HG02884 (cell line): Measurements from ENCODE around the gene RPP21.

Source experiments
- ATAC-seq: cut with Tn5 transposase; IDR thresholded peaks from one replicate; pipeline ENCODE4 v1.9.1; 2021; ENCODE audit warnings: mild to moderate bottlenecking, moderate library complexity; ENCODE audit not compliant: unreplicated experiment

The RPP21 gene

DNA sequence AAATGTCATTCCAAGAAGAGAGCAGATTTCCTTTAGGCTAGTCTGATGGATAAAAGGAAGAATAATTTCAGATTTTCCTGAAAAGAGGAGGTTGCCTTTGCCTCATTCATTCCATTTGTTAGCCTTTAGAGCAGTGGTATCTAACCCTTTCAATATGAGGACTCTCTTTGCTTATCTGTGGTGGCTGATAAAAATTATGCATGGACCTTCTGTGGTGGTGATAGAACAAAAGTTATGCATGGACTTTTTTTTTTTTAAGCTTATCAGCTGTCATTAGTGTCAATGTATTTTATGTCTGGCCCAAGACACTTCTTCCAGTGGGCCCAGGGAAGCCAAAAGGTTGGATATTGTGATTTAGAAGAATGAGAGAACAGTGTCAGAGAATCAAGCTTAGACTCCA, 16.6 kb upstream of the RPP21 start:
- no peak for ATAC-seq

DNA sequence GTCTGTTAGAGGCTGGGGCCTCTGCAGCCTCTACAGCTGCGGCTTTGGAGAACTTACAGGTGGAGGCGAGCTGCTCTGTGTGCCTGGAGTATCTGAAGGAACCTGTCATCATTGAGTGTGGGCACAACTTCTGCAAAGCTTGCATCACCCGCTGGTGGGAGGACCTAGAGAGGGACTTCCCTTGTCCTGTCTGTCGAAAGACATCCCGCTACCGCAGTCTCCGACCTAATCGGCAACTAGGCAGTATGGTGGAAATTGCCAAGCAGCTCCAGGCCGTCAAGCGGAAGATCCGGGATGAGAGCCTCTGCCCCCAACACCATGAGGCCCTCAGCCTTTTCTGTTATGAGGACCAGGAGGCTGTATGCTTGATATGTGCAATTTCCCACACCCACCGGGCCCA, 15.6 kb upstream of the RPP21 start:
- ATAC-seq = no peak

DNA sequence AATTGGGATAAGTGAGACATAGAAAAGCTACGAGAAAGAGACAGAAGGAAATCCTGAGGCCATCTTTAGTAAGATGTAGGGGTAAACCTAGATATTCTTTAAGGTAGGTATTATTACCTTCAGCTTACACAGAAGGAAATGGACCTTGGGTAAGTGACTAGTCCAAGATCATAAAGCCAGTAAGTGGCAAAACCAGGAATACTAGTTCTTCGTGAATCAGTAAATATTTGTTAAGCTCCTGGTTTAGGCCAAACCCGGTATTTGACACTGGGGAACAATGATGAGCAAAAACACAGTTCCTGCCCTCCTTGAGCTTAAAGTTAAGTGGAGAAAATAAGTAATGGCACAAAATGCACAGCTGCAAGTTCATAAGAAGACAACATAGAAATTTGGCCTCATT, 13.0 kb upstream of the RPP21 start:
- ATAC-seq = no peak

DNA sequence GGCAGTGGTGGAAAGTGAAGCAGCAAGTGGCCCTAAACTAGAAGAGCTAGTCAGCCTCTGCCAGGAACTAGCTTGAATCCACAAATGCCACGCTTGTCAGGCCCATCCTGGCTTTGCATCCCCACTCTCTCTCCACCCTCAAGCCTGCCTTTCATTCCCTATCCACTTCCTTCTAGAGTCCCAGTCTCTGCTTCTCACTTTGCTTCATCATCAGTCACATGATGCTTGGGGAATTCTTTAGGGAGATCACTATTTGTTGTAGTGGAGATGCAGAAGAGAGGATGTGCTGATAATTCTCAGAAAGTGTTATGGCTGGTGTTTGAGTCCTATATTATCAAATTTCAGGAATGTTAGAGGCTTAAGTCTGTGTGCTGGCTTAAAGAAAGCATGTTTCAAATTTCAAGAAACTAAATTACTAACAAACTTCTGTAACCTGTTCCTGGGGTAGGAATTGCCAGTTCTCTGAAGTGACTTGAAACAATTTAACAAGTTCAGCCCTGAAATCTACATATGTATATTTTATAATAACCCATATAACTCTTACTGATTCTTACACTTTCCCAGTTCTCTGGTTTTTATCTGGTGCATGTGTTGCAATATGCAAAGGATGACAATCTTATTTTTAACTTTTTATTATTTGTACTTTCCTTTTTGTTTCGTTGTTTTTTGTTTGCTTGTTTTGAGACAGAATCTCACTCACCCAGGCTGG, 10.7 kb upstream of the RPP21 start:
- ATAC-seq = no peak

DNA sequence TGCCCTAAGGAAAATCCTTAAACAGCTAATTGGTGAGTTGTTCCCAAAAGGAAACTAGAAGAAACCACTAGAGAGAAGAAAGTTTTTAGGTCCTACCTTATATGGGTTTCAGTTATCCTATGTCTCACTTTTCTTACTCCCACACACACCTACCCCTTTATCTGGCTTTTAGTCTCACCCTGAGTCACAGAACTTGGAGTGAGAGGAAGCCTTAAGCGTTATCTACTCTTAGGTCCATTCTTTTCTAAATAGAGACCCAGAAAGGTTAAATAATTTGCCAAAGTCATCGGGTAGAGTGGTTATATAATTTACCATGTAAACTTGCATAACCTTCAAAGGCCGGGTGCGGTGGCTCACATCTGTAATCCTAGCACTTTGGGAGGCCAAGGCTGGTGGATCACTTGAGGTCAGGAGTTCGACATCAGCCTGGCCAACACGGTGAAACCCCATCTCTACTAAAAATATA, 4.3 kb upstream of the RPP21 start:
- ATAC-seq = no peak

DNA sequence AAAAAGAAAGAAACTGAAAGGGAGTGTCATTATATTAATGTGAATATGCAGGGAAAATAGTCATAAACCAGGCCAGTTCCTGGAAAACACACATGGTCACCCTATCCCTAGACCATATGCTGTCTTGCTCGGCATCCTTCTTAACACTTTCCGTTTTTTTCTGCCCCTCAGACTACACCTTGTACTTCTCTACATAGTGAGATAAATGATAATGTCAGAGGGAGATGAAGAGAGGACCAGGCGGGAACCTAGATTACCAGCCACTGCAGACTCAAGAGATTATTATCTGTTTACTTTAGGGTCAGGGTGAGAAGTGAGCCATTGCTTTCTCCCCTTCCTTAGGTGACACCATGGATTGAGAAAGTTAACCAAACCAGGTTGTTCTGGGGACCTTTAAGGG, 3.7 kb upstream of the RPP21 start:
- no peak for ATAC-seq

DNA sequence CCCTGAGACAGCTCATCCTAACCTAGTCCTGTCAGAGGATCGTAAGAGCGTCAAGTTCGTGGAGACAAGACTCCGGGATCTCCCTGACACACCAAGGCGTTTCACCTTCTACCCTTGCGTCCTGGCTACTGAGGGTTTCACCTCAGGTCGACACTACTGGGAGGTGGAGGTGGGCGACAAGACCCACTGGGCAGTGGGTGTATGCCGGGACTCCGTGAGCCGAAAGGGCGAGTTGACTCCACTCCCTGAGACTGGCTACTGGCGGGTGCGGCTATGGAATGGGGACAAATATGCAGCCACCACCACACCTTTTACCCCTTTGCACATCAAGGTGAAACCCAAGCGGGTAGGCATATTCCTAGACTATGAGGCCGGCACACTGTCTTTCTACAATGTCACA, 3.2 kb upstream of the RPP21 start:
- no peak for ATAC-seq

DNA sequence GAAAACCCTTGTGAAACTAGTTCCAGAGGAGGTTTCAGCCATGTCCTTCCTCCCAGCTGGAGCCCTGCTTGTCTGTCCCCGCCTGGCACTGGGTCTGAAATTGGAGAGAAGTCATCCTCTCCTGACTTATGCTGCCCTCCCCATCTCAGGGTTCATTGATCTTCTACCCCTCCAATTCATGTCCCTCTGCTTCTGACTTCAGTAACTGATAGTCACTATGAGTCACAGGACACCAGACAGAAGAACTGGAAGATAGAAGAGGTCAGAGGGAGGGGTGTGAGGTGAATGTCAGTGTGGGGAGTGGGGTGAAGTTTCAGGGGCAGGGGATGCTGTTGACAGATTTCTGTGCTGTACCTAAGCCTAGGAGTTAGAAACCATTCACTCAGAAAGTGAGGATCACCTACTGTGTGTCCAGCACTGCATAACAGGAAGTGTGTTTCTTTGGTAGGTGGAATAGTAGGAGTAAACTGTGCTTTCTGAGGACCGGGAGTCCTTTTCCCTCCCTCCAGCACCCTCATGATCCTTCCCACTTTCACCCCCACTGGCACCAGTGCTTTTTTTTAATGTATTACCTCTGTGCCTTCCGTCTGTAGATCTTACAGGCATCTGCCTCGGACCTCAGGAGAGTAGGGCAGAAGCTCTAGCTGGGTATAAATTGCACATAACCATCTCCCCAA, 627 bp upstream of the RPP21 start:
- no peak for ATAC-seq

DNA sequence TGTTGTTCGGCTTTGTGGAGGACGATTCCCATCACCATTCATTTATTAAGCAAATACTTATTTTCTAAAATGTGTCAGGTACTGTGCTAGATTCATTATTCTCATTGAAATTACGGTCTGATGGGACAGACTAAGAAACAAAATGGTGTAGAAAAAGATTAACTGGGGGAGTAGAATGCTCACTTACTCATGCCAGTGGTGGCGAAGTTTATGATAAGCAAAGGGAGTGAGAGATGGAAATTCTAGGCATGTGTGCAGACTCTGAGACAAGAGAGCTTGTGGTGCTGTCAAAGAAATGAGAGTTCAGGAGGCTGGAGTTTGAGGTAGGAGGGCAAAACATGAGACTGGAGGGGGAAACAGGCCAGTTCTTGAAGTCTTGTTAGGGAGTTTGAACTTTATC, 896 bp downstream of the RPP21 start:
- ATAC-seq = no peak

DNA sequence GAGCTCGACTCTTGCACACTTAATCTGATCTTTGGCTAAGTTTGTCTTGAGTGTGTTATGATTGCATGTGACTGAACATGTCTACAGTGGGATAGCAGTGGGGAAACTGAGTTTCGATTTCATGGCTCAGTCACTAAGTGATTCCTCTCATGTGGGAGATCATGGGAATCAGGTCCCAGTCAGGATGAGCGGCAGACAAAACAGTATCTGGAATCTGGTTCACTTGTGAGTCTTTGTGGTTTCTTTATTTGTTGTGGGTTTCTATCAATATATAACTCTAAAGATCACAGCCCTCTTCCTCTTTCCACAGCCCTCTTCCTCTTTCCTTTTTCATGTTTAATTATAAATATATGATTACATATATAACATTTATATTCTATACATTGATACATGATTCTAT, 4.0 kb downstream of the RPP21 start:
- no peak for ATAC-seq

DNA sequence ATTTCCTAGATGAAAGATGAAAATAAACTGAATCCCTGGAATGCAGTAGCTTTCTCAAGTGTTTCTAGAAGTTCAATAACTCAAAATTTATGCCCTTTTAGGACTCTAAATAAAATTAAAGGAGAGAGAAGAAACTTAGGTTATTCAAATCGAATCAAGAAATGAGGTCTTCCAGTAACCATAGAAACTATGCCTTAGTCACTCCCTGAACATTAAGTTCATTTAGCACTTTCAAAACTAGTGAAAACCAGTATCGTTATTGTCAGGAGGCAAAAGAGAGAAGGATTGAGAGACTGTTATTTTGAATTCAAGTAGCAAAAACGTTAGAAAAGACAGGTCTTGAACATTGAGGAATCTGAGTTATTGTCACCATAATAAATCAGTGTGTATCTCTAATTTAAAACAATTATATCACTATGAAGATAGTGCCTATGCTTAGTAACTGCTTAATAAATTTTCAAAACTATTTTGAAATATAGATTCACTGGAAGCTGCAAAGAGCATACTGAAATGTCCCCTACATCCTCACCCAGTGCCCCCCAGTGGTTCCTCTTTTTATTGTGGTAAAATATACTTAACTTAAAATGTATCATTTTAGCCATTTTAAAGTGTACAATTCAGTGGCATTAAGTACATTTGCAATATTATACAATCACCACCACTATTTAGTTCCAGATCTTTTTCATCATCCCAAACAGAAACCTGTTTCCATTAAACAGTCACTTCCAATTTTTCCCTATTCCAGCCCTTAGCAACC, 4.6 kb downstream of the RPP21 start:
- ATAC-seq = no peak

DNA sequence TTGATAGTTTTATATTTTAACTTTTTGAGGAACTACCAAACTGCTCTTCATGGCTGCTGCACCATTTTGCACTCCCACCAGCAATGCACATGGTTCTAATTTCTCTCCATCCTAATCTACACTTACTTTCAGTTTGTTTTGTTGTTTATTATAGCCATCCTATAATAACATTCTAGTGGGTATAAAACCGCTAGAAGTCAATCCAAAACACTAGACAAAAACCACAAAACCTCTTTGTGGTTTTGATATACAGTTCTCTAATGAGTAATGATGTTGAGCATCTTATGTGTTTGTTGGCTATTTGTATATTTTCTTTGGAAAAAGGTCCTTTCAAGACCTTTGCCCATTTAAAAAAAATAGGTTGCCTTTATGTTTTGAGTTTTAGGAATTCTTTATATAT, 5.6 kb downstream of the RPP21 start:
- ATAC-seq = no peak

DNA sequence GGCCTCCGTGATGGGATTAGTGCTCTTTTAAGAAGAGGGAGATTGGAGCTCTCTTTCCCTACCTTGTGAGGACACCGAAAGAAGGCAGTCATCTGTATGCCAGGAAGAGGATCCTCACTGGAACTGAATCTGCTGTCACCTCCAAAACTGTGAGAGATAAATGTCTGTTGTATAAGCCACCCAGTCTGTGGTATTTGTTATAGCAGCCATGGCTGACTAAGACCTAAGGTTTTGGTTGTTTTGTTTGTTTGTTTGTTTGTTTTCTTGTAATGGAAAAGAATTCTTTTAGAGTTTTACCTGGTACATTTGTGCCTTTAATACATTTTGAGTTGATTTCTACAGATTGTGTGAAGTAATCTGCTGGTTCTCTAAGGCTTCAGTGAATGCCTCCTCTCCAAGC, 7.6 kb downstream of the RPP21 start:
- no peak for ATAC-seq

DNA sequence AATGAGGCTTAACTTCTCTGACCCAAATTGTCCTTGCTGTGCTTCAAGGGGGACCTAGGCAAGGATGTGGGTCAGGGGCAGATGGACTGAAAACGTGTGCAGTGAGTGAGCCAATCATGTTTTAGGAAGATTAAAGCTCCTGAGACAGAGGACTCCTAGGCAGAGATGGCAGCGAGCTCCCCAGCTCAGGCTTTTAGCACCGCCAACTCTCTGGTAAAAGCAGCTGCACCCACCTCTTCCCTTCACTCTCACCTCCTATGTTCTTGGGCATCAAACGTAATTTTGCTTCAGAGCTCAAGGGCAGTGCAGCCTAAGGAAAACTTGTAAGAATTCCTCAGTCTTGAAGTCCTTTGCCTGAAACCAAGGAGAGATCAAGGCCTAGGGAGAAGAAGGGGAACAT, 10.3 kb downstream of the RPP21 start:
- no peak for ATAC-seq

DNA sequence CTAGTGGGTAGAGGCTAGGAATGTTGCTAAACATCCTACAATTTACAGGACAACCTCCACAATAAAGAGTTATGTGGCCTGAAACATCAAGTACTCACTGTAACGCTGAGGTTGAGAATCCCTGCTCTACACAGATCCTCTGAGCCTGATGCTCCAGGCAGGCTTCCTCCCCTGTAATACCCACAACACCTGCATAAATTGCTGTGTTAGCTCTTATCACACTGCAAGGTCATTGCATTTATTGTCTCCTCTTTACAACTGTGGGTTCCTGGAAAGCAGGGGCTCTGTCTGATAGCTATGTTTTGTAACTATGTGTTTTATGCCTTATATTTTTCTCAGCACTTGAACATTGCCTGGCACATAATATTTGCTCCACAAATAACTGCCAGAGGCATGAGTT, 11.6 kb downstream of the RPP21 start:
- no peak for ATAC-seq

DNA sequence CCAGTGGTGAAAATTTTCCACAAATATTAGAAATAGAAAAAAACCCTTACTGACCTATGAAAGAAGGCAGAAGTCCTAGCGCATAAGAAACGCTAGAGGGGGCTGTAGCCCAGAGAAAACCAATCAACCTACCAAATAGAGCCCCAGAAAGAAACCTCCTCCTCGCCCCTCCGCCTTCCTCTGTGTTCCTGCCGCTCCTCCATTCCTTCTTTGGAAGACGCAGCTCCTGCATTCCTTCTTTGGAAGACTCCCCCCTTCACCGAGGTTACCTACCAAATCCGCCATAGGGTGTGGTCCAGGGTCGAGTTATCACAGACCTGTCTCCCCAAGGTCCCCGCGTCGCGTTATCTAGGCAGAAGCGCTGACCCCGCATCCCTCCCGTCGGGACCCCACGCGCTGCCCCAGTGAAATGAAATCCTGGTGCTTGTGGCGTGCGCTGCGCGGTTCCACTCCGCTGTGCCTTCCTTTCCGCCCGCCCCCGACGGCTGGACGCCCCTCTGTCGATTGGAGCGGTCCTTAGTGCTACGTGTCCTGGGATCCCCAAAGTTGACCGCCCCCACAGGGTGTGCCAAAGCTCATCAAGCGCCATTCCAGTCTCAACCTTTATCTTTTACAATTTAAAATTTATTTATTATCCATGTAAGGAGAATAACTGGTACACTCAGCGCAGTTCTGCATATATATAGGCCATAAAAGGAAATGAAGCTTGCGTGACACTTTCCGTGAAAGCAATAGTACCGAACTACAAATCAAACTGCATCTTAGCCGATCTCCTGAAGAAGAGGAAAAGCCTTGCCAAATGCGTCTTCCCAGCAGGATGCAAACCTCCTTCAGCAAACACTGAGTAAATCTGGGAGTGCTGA, 13.0 kb downstream of the RPP21 start:
- no peak for ATAC-seq

DNA sequence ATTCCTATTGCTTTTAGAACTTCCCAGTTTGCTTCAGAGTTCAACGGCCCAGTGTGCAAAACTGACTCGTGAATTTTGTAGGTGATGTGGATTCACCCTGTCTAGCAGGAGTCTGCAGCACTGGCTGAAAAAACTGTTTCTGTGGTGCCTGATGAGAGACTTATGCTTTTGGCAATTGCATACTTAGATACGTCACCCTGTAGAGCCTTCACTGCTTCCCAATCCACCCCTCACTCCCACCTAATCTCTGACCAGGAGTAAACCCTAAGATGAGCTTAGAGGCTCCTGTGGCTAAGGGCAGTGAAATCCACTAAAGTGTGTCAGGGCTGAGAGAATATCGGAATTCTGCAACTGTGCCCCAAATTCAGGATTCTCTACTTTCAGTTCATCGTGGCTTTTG, 14.3 kb downstream of the RPP21 start:
- no peak for ATAC-seq

DNA sequence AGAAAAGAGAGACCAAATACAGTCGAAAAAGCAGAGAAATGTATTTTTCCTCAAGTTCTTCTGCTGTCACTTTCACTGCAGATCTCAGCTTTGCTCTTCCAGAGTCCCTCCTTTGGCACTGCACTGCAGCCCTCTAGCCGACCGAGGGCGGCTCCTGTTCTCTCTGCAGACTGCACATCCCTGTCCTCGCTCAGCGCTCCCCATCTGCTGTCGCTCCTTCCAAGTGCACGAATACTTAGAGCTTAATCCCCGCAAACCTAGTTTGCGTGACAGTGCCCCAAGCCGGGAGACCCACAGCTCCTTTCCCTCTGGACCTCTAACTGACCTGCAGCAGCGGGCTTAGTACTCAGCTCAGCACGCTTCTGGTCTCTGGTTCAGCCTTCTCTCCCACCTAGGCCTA, 15.2 kb downstream of the RPP21 start:
- ATAC-seq = no peak

DNA sequence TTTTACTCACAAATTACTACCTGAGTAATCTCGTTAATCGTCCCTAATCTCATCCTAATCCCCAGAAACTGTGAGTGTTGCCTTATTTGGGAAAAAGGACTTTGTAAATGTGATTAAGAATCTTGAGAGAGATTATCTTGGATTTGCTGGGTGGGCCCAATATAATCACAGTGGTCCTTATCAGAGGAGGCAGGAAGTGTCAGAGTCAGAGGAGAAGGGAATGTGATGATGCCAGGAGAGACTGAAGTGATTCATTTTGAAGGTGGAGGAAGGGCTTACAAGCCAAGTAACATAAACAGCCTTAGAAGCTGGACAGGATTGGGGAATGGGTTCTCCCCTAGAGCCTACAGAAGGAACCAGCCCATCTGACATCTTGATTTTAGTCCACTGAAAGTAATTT, 16.7 kb downstream of the RPP21 start:
- ATAC-seq = no peak

DNA sequence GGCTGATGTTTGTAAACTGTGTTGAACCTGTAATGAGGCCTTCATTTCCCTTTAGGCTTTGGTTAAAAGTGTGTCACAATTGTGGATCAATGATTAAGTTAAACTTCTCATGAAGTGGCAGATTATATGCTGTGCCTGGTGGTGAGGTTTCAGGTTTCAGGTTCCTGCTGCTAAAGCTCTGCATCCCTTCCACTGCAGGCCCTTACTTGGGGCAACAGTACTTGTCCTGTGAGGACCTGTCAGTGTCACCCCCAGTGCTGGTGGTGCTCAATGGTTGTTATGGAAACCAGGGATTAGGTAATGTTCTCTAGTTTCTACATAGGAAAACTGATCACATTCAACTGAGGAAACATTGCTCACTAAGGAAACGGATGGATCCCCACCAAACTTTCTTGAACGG, 18.5 kb downstream of the RPP21 start:
- ATAC-seq = no peak

DNA sequence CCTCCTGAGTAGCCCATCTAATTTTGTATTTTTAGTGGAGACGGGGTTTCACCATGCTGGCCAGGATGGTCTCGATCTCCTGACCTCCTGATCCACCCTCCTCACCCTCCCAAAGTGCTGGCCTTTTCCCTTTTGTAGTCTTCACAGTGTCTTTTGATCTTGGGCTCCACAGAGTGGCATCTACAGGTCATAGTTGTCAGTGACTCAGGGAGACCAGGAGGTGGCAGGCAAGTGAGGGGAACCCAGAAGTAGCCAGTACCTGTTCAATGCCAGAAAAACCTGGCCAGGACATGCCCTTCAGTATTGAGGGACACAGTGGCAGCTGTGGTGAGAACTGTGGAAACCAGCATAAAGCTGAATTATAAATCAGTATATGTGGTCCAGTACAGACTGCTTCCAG, 19.6 kb downstream of the RPP21 start:
- ATAC-seq = no peak
